GM03348 (cell line): ENCODE results near the gene CTTN.

ENCODE experiments used
- DNase-seq: peaks from one replicate; pipeline ENCODE4 v3.0.0; 2012; ENCODE audit warnings: low spot score

The CTTN gene

DNA sequence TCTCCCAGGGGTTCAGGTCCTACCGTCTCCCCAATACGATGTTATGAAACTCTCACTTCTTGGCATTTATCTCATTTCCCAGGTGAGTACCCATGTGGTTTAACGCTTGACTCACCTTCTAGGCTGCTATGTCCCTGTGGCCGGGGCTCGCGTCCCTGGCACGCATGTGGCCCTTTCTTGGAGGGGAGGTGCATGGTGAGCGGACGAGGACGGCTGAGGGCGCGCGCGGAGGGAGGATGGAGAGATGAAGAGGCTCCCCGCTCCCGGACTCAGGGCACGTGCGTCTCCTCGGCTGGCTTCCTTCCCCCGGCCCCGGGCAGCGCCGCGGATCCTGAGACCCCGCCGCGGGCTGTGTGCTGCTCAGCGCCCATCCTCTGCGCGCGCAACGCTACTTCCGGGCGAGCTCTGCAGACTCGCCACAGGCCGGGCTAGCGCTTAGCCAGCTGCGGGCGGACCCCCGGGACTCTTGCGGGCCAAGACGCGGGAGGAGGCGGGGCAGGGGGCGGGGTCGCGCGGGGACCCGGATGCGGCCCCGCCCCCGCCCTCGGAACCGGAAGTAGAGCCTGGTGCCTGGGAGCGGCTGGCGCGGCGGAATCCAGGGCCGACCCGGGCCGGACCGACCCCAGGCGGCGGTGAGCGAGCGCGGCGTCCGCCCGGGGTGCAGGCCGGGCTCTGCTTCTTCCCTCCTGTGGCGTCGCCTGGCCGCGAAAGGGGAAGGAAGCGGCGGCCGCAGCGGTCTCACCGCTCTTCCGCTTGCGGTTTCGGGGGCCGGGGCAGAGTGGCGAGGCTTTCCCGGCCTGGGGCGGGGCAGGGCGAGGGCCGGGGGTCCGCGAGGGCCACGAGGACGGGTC lies at the start of gene CTTN:
Gene CTTN, plus strand, starts transcription at position 547 of the 851 bp plus-strand sequence. CDS start 8,769 bp downstream, outside the sequence.
- peak; percentile 99 for DNase-seq

DNA sequence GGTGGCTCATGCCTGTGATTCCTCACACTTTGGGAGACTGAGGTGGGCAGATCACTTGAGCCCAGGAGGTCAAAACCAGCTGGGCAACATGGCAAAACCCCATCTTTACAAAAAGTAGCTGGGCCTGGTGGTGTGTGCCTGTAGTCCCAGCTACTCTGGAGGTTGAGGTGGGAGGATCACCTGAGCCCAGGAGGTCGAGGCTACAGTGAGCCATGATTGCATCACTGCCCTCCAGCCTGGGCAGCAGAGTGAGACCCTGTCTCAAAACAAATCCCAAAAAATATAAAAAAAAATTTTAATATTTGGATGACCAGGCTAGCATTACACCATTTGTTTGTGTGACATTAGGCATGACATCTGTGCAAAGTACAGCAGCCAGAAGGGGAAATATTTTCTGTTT lies 49.7 kb upstream of the CTTN start:
- DNase-seq, result no peak

DNA sequence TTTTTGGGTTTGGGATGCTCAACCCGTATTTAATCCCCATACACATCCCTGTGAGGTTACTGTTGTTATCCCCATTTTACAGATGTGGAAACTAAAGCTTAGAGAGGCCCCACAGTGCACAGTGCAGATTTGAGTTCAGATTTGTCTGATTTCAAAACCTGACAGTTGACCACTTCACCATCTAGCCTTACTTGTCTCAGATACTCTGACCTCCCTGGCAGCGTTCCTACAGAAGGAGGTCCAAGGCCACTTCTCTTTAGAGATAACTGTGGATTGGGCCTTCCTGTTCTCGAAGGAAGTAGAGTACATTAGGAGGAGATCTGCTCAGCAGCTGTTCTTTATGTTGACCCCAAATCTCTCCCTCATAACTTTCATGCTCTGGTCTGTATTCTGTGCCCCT lies 46.7 kb upstream of the CTTN start:
- no peak for DNase-seq

DNA sequence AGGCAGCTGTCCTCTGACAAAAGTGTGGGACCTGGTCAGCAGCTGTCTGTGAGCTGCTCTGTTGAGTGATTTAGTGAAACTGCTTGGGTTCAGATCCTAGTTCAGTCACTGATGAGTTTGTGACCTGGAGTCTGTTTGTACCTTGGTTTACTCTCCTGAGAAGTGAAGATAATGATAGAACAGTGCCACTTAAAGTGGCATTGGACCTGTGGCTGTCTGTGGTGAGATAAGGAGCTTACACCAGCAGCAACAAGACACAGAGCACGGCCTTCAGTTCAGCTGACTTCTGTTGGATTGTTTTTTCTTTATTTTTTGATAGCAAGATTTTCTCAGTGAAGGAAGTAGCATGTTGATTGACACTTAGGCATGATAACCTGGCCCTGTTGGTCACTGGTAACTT lies 46.2 kb upstream of the CTTN start:
- no peak for DNase-seq

DNA sequence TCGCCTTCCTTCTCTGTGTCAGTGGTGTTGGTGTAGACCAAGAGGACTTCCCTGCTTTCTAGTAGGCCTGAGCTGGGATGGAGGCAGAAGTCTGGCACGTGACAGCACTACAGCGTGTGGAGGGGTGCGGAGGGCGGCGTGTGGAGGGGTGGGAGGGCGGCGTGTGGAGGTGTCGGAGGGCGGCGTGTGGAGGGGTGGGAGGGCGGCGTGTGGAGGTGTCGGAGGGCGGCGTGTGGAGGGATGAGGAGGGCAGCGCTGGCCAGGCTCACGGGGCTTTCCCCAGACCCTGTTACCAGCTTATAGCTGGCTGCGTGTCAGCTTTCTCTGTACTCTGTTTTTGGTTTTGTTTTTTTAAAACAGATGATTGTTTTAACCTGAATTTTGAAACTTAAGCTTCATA lies 45.7 kb upstream of the CTTN start:
- DNase-seq, result no peak

DNA sequence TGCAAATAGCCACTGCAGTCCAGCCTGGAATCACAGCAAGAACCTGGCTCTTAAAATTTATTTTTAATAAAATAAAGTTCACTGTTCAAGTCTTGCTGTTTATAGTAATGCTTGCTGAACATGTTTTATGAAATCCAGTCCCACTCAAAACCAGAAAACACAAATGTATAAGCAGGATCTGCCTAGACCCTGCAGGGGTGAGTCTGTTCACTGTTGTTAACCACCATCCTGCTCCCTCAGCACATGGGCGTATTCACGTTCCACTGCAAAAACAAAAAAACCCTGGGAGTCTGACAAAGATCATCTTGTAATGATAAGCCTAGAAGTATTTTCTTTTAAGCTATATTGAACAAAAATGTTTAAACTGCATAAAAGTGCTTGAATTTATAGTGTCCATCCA lies 45.0 kb upstream of the CTTN start:
- DNase-seq, result no peak

DNA sequence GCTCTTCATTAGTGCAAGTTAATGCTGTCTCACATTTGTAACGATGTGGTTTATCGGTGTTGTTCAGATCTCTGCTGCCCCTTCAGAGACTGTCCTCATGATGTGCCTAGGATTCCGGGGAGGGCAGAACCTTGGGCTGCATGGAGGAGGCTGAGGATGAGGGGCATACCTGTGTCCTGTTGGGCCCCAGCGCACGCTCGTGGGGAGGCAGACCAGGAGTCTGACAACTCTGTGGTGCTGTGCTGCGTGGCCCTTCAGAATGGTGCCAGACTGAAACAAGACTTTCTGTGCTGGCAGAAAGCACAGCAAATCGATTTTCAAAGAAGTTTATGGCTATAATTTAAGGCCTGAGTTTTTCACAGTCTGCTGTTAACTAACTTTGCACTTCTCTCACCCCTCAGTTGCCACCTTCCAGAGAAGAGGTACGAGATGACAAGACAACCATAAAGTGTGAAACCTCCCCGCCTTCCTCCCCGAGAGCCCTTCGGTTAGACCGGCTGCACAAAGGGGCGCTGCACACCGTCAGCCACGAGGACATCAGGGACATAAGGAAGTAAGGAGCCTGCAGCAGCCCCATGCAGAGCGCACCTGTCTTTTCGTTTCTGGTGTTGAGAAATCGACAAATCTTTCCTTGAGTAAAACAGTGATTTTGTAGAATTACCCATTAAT lies 44.3 kb upstream of the CTTN start:
- DNase-seq, result no peak

DNA sequence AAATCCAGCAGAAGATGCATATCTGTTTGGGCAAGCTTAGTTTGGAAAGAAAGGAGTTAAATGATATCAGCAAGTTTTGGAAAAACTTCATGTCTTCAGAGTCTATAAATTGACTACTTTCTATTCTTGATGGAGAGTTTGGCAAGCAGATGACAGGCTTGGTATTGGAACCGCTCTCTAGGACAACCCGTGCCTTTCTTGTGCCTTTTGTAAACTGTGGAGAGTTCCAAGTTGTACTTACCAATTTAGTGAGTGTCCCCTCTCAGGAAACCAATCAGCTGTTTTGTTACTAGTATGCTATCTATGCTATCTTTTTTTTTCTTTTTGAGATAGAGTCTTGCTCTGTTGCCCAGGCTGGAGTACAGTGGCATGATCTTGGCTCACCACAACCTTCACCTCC lies 43.7 kb upstream of the CTTN start:
- no peak for DNase-seq

DNA sequence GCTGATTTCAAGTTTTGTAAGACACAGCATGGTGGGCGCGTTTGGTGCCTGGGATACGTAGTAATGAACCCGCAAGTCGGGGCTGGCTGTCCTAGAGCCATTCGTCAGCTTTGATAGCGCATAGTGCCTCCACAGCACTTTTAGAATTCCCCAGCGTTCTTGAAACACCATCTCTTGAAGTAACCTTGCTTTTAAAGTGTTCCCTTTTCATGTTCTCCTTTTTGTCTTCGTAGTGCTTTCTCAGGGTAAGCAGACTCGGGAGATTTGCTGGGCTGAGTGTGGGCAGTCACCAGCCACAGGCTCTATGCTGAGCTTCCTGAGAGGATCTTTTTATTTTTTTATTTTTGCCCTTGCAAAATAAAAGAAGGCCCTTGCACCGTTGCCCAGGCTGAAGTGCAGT lies 39.6 kb upstream of the CTTN start:
- DNase-seq, result no peak

DNA sequence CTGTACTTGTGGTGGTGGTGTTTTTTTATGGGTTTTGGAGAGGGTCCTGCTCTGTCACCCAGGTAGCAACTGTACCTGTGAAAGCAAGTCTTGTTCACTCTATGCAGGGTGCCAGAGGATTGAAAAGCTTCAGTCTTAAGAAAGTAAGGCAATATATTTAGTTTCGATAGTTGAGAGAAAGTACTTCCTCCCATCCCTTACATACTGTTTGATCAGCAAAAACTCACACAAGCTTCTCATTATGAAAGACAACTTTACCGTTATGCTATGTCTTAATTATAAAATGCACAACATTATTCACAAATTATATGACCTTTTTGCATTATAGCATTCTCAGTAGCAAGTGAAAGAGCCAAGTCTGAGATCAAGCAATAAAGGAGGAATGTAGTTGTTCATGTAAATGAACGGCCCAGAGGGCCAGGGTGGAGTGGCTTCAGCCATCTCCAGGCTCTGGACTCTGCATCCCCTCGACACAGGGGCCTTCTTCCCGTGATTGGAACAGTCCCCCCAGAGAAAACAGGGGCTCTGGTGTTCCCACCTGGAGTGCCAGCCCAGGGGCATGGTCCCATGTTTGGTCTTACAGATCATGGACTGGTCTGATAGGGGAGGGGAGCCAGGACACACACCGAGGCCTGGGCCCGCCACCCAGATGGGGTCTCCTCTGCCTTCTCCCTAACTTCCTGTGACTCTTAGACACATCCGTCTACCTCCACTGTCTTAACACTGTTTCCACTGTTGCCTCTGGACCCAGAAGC lies 38.7 kb upstream of the CTTN start:
- DNase-seq, result no peak

DNA sequence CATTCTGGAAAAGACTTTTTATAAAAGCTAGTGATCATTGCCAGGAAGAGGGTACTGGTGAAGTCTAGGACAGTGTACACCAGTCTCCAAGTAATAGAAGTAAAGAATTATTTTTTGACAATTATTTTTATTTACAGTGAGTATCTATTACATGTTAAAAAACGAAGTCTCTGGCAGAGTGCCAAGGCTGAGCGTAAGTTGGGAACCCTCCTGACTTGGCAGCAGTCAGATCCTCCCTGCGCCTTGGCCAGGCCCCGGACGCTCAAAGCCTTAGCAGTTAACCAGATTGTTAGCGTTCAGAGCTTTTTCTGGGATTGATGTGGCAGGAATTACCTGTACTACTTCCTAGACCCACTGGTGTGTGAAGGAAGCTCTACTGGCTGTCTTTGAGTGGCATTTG lies 38.1 kb upstream of the CTTN start:
- DNase-seq, result no peak

DNA sequence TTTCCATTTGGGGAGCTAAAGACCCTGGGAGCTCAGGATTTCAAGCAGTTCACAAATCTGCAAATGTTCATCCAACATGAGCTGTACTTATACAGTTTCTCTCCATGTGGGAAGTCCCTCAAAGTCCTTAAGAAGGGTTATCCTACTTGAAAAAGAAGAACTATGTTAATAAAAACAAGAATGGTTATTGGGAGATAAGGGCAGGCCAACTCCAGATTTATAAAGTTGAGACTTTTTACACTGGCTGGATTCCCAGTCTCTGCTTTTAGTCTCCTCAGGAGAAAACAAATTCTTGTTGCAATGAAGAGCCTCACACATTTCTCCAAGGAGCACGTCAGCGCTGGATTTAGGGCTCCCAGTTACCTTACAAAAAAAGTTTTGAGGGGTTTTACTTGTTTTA lies 34.2 kb upstream of the CTTN start:
- no peak for DNase-seq

DNA sequence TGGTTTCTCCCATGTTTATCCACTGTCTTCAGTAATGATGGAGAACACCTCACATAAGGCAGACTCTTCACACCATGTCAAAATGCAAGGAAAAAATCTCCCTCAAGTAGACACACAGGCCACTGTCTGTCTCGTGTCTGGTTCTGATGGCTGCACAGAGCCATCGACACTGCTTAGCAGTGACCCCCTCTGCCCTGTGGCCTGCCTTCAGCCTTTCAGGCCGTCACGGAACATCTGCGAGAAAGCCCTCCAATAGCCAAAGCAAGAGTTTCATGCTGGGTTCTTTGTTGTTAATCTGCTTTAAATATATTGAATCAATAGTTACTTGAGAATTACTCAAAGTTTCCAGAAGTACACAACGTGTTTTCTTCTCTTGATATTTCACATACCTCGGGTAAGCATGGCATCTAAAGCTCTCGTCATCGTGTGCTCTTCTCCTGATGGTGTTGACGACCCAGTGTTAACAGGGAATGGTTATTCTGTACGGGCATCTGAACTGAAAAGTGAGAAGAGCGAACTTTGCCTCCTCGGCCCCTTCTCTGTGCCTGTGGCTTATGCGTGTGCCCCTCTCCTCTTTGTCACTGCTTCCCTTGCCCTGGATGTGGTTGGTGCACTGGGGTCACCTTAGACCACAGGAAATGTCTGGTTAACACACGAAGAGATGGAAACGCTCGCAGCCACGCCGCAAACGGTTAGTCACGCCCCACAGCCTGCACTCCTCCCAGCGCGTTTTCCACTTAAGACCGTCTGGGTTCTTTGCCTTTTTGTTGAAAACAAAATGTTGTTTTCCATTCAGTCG lies 33.4 kb upstream of the CTTN start:
- no peak for DNase-seq

DNA sequence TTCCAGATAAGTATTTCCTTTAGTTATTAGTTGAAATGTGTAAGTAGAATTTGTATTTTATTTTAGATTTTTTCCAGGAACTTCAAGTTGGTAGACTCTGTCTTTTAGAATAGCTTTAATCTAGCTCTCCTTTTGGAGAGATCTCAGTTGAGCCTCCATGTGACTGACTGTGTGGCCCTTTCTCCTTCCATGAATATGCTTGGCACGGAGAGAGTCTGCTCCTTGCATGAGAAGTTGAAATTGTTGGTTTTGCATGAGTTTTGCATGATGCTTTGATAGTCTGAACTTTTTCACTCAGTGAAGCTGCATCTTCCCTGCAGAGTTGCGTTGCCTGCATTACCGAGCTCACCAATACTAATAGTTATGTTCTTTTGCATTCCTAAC lies 32.8 kb upstream of the CTTN start:
- no peak for DNase-seq

DNA sequence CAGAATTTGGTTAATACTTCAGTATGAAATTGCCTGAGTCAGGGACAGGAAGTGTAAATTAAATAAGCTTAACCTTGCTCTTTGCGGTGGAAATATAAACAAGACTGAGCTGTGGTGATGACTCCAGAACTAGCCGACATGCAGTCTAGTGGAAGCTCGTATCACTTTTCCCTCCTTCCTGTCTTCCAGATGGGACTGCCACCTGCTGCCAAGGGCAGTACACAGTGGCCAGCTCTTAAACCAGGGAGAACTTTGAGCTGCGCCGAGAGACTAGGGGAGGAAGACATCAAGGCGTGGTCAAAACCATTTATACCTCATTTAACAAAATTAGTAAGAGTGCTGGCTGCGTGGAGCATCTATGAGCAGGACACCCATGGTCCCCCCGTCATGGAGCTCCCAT lies 31.3 kb upstream of the CTTN start:
- DNase-seq, result no peak

DNA sequence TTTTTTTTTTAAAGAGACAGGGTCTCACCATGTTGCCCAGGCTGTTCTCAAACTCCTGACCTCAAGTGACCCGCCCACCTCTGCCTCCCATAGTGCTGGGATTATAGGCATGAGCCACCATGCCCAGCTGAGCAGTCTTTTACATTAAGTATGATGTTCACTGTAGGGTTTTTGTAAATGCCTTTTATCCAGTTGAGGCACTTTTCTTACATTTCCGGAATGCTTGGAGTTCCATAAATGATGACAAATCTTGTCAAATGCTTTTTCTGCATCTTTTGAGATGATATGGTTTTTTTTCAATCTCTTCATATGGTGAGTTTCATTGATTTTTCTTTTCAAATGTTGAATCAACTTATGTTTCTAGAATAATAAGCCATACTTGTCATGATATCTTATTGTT lies 29.4 kb upstream of the CTTN start:
- DNase-seq, result no peak

DNA sequence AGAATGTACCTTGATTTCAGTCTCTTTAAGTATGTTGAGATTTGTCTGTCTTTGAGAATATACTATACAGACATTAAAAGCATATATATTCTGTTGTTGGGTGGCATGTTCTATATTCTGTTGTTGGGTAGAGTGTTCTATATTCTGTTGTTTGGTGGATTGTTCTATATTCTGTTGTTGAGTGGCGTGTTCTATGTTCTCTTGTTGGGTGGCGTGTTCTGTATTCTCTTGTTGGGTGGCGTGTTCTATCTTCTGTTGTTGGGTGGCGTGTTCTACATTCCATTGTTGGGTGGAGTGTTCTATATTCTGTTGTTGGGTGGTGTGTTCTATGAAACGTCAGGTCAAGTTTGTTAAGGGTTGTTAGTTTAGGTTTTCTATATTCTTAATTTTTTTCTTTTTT lies 27.1 kb upstream of the CTTN start:
- no peak for DNase-seq

DNA sequence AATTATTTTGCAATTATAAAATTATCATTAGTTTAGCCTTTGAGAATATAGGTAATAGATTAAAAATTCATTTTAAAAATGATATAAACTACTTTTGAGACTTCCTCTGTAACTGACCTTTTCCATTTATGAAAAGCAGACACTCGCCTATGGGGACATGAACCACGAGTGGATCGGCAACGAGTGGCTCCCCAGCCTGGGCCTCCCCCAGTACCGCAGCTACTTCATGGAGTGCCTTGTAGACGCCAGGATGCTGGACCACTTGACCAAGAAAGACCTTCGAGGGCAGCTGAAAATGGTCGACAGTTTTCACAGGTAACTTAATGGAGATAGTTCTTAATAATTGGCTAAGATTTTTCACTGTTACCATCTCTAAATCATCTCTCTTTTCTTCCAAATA lies 26.3 kb upstream of the CTTN start:
- DNase-seq, result no peak

DNA sequence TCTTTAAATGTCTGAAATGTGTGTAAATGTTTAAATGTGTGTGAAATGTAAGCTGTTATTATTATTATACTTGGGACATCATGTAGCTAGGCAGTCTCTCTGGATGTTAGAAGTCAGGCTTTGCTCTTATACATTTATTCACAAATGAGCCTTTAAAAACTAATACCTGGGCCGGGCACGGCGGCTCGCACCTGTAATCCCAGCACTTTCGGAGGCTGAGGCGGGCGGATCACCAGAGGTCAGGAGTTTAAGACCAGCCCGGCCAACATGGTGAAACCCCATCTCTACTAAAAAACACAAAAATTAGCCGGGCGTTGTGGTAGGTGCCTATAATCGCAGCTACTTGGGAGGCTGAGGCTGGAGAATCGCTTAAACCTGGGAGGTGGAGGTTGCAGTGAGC lies 21.7 kb upstream of the CTTN start:
- no peak for DNase-seq

DNA sequence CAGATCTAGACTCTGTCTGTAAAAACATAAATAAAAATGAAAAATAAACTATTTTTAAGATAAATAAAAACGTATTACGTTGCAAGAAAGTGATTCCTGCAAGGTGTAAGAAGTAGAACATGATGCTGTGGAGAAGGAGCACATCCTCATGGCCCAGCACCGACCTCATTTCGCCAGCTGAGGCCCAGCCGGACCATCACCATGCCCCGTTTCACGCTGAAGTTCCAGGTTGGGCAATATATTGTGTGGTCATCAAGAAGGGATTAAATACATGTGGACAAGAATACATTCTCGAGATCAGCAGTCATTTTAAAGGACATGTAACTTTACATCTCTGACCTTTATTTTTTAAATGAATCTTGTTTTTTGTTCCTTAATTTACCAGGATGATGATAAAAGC lies 20.7 kb upstream of the CTTN start:
- DNase-seq, result no peak

DNA sequence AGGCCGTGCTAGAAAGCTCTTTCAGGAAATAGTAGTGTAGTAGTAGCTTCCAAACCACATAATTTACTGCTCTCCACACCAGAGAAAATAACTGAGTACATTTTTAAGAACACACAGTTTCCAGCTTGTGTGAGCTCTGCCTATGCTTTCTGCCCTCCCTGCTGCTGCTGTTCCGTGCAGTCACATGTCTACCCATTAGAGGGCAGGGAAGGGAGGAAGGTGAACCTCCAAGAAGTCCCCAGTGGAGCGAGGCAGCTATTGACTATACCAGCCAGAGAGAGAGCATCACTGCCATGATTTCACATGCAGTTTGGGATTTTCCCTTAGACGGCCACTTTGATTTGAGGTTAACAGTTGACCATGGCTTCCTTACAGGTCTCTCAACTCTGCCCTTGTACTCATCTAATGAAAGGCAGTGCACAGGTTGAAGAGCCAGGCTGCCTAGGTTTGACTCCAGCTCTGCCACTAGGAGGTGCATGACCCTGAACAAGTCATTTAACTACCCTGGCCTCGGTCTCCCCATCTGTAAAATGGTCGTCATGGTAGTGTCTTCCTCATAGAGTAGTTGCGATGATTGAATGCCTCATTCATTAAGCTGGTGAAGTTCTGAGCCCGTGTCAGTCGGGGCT lies 19.7 kb upstream of the CTTN start:
- no peak for DNase-seq

DNA sequence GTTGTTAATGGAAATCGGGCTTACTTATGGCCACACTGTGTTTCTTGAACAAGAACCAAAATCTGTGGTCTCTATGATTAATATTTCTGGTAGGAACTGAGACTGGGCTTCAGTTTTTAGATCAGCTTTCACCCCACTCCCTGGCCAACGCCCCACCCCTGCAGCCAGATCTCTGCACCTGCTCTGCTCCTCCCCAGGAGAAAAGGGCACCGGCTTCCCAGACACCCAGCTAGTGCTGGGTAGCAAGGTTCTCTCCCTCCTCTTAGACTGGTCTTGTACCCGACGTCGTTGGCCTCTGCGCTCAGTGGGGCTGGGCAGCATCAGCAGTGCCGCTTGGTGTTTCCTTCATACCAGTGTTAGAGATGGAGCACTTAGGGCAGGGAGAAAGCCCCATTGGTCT lies 17.0 kb upstream of the CTTN start:
- no peak for DNase-seq
